GM12878 (cell line): ENCODE data around the gene TEX51.

Experiments
- ETV6 ChIP-seq, 2 experiments: fragments of 450-650 bp in 1 of 2; IDR thresholded peaks in 1 of 2; conservative IDR thresholded peaks in 1 of 2; 2 replicates each; pipeline ENCODE4 v1.6.1; 2014; ENCODE audit warnings: antibody characterized with exemption in 1 of 2, borderline replicate concordance in 1 of 2, low read depth in 1 of 2, mild to moderate bottlenecking in 1 of 2, moderate library complexity in 1 of 2
- TF ChIP-seq, protein P1 (sequence below), 3 experiments: IDR thresholded peaks in 2 of 3; conservative IDR thresholded peaks in 1 of 3; 2 replicates each; pipeline ENCODE4 v1.5.1; 2011; ENCODE audit warnings: low read depth in 3 of 3, low read length in 3 of 3, mild to moderate bottlenecking in 3 of 3, control low read depth in 2 of 3, moderate library complexity in 2 of 3, inconsistent platforms in 1 of 3, mixed read lengths in 1 of 3; ENCODE audit not compliant: control insufficient read depth in 2 of 3, insufficient read depth in 1 of 3; ENCODE audit errors: extremely low read depth in 1 of 3

DNA sequence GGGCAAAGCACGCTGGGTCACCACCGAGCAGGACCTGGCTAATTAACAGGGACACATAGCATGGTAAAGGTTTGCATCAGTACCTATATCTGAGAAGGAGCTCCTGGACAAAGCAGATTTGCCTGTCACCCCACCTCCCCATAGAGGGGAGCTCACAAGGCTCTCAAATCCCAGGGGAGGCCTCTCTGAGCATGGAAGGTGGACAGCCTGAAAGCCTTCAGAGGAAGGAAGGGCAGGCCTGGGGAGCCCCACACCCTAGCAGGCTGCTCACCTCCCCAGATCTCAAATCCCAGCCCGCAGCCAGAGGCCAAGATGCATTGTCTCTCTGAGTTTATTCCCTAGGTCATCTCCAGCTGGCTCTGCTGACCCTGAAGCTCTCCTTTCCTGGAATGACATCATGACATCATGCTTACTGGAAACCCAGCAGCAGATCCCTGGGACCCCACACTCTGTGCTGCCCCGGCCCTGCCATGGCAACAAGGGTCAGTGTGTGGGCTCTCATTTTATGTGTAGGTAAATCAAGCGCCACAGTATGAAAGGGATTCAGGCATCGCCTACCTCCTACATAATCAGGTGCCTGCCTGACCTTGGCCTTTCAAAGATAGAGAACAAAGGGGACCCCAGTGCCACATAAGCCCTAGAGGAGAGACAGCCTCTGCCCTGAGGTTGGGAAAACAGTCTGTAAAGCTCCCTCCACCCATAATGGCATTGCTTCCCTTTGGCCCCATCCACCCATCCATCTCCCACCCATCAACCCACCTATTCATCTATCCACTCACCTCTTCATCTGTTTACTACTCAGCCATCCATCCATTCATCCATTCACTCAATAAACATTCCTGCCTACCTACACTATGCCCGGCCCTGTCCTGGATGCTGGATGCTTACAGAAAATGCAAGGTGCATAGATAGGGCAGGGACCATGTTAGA is 15.7 kb upstream of the TEX51 start:
- TF ChIP-seq, protein P1, sequence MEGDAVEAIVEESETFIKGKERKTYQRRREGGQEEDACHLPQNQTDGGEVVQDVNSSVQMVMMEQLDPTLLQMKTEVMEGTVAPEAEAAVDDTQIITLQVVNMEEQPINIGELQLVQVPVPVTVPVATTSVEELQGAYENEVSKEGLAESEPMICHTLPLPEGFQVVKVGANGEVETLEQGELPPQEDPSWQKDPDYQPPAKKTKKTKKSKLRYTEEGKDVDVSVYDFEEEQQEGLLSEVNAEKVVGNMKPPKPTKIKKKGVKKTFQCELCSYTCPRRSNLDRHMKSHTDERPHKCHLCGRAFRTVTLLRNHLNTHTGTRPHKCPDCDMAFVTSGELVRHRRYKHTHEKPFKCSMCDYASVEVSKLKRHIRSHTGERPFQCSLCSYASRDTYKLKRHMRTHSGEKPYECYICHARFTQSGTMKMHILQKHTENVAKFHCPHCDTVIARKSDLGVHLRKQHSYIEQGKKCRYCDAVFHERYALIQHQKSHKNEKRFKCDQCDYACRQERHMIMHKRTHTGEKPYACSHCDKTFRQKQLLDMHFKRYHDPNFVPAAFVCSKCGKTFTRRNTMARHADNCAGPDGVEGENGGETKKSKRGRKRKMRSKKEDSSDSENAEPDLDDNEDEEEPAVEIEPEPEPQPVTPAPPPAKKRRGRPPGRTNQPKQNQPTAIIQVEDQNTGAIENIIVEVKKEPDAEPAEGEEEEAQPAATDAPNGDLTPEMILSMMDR (IDR thresholded peaks at IDR 0.05 in 2 of 3, conservative IDR thresholded peaks at IDR 0.05 in 1 of 3; ENCODE audit: control insufficient read depth in 2 of 3, extremely low read depth in 1 of 3, insufficient read depth in 1 of 3, low read depth in 3 of 3, low read length in 3 of 3) = no peak
- no peak for TF ChIP-seq ETV6 (conservative IDR thresholded peaks at IDR 0.05 in 1 of 2, IDR thresholded peaks at IDR 0.05 in 1 of 2; ENCODE audit: borderline replicate concordance in 1 of 2, low read depth in 1 of 2)
